Measurements from ENCODE around the gene PTPRG.

- TF ChIP-seq POLR2A (IDR thresholded peaks at IDR 0.05): no peak
- TF ChIP-seq, protein P1, sequence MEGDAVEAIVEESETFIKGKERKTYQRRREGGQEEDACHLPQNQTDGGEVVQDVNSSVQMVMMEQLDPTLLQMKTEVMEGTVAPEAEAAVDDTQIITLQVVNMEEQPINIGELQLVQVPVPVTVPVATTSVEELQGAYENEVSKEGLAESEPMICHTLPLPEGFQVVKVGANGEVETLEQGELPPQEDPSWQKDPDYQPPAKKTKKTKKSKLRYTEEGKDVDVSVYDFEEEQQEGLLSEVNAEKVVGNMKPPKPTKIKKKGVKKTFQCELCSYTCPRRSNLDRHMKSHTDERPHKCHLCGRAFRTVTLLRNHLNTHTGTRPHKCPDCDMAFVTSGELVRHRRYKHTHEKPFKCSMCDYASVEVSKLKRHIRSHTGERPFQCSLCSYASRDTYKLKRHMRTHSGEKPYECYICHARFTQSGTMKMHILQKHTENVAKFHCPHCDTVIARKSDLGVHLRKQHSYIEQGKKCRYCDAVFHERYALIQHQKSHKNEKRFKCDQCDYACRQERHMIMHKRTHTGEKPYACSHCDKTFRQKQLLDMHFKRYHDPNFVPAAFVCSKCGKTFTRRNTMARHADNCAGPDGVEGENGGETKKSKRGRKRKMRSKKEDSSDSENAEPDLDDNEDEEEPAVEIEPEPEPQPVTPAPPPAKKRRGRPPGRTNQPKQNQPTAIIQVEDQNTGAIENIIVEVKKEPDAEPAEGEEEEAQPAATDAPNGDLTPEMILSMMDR (IDR thresholded peaks at IDR 0.05): no peak
These were observed 279.9 kb downstream of the PTPRG start for GRCh38 chr3:61841111-61841845.

All from adrenal gland (tissue), 5 donors.